ENCODE results near the gene TASP1. TPM values are rescaled to one million over a fixed set of nuclear protein-coding genes. Genes with fewer than 3 reads are reported as not detected.
A peak's percentile ranks its signal among the peaks of the same experiment; 100 is the strongest.
"Not testable (repeated sequence)": the region's sequence is repeated elsewhere in the genome, so short reads cannot be mapped to it uniquely, and the experiment has no call there.

Gene TASP1
- total and polyA plus RNA-seq, 8 donors, result 5.8 to 13.0 (median 7.8) TPM

DNA sequence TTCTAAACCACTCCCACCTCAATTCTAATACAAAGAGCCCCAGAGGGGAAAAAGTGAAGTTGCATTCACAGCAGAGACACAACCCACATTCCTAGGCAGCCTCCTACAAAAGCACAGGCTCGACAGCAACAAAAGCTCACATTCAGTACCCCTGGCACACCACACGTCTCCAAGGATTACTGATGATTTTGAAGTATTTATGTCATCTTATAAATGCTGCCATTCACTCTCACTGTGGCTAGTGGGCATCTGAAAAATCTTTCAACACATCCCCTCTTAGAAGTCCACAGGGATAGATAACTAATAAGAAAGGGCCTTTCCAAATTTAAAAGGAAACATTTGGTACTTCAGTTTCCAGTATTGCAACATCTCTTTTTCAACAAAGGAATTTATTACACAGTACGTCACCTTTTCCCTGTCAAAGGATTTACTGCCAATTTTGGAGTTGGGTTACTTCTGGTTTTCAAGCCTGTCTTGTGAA is 146.7 kb downstream of the TASP1 start:
- H3K27ac ChIP-seq, result peak overlapping the region in 3 of 4 donors; percentile 4 to 37 (median 32)
- DNase-seq, result no peak
- intact Hi-C loops (cut with DNase I), result no loop called here
- H3K27me3 ChIP-seq, result no peaks in the 10 kb centered on the region
- H3K9me3 ChIP-seq, result no peaks in the 10 kb centered on the region
- FAIRE-seq, result no peak
- TF ChIP-seq, protein P1, sequence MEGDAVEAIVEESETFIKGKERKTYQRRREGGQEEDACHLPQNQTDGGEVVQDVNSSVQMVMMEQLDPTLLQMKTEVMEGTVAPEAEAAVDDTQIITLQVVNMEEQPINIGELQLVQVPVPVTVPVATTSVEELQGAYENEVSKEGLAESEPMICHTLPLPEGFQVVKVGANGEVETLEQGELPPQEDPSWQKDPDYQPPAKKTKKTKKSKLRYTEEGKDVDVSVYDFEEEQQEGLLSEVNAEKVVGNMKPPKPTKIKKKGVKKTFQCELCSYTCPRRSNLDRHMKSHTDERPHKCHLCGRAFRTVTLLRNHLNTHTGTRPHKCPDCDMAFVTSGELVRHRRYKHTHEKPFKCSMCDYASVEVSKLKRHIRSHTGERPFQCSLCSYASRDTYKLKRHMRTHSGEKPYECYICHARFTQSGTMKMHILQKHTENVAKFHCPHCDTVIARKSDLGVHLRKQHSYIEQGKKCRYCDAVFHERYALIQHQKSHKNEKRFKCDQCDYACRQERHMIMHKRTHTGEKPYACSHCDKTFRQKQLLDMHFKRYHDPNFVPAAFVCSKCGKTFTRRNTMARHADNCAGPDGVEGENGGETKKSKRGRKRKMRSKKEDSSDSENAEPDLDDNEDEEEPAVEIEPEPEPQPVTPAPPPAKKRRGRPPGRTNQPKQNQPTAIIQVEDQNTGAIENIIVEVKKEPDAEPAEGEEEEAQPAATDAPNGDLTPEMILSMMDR (IDR thresholded peaks at IDR 0.05), result no peak
- 52 to 60% methylated on average over 3 of the region's 3 CpGs for WGBS, 2 donors
- H3K4me1 ChIP-seq, result peaks cover 0 to 8% (median 0%) of the 10 kb centered on the region in 3 donors
- ATAC-seq, result peak; percentile 70 to 81 (median 72)
- no peaks in the 10 kb centered on the region for H3K36me3 ChIP-seq
- no peak overlapping the region for H3K4me3 ChIP-seq

GRCh38 chr20:13487202-13487601 is 151.5 kb downstream of the TASP1 start:
- Histone ChIP-seq H3K4me1 (peaks cover 0 to 5% (median 0%) of the 10 kb centered on the region in 3 donors), H3K4me3 (no peak overlapping the region), H3K27ac (no peak overlapping the region), H3K27me3 (no peaks in the 10 kb centered on the region), H3K36me3 (peaks cover 0 to 9% (median 3%) of the 10 kb centered on the region in 3 donors), H3K9me3 (no peaks in the 10 kb centered on the region)
- WGBS, 2 donors, result 96 to 100% methylated on average over 3 of the region's 3 CpGs
- no peak for FAIRE-seq
- TF ChIP-seq, protein P1 (IDR thresholded peaks at IDR 0.05), result no peak
- no peak for ATAC-seq
- intact Hi-C loops (cut with DNase I), result no loop called here
- no peak for DNase-seq

DNA sequence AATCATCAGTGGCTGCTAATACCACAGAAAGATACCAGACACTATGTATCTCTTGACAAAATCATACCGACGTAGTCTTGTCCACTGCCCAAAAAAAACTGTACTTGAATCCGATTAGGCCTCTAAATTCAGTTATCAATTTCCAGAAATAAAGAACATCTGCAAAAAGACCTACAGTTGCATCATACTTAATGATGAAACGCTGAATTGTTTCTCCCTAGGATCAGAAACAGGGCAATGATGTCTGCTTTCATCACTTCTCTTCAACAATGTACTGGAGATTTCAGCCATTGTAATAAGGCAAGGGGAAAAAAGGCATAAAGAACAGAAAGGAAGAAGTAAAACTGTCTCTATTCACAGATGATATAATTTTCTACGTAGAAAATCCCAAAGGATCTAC is 152.0 kb downstream of the TASP1 start:
- Histone ChIP-seq H3K27ac (no peak overlapping the region), H3K9me3 (no peaks in the 10 kb centered on the region), H3K4me1 (peaks cover 0 to 5% (median 0%) of the 10 kb centered on the region in 3 donors), H3K27me3 (no peaks in the 10 kb centered on the region), H3K4me3 (no peak overlapping the region), H3K36me3 (peaks cover 0 to 14% (median 3%) of the 10 kb centered on the region in 3 donors)
- no peak for DNase-seq
- no peak for FAIRE-seq
- WGBS, 2 donors, result 76 to 98% methylated on average over 5 of the region's 5 CpGs
- no peak for ATAC-seq
- TF ChIP-seq, protein P1 (IDR thresholded peaks at IDR 0.05), result no peak
- intact Hi-C loops (cut with DNase I), result no loop called here

DNA sequence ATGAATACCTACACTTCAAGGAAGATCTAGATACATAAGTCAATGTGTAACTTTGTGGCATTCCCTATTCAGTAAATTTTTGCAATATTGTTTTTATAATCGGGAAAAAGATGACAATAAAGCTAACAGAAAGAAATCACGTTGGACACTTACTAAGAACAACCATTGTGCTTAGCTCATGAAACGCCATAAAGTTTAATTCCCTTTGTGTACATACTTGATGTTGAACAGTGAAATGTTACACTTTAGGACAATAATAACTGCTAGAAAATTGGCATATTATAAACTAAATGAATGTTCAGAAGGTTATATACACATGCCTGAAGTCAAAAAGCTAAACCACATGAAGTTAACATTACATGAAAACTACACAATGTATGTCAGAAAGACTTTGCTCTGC is 153.2 kb downstream of the TASP1 start:
- Histone ChIP-seq H3K27me3 (no peaks in the 10 kb centered on the region), H3K27ac (no peak overlapping the region), H3K4me1 (no peaks in the 10 kb centered on the region), H3K4me3 (no peak overlapping the region), H3K9me3 (no peaks in the 10 kb centered on the region), H3K36me3 (peaks cover 0 to 18% (median 3%) of the 10 kb centered on the region in 3 donors)
- intact Hi-C loops (cut with DNase I), result no loop called here
- no peak for DNase-seq
- TF ChIP-seq, protein P1 (IDR thresholded peaks at IDR 0.05), result no peak
- 86% methylated on average over 3 of the region's 3 CpGs for WGBS, 2 donors
- FAIRE-seq, result no peak
- no peak for ATAC-seq

DNA sequence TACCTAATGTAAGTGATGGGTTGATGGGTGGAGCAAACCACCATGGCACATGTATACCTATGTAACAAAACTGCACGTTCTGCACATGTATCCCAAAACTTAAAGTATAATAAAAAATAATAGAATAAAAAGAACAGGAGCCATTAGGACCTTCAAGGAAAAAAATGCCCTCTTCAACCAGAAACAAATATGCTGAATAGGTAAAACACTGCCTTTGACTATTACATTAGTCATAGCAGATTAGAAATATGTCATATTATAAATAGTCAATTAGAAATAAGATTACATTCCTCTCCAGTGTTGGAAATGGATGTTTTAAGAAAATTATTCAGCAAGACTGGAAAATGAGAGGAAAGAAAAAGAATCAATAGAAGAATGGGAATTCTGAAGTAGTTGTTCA is 153.7 kb downstream of the TASP1 start:
- H3K4me3 ChIP-seq; H3K4me1 ChIP-seq; H3K27ac ChIP-seq; FAIRE-seq; DNase-seq; ATAC-seq; H3K9me3 ChIP-seq; intact Hi-C loops (cut with DNase I); H3K27me3 ChIP-seq: not testable (repeated sequence)
- peaks cover 0 to 18% (median 3%) of the 10 kb centered on the region in 3 donors for H3K36me3 ChIP-seq
- WGBS, 2 donors, result 92 to 93% methylated on average over 1 of the region's 1 CpG

DNA sequence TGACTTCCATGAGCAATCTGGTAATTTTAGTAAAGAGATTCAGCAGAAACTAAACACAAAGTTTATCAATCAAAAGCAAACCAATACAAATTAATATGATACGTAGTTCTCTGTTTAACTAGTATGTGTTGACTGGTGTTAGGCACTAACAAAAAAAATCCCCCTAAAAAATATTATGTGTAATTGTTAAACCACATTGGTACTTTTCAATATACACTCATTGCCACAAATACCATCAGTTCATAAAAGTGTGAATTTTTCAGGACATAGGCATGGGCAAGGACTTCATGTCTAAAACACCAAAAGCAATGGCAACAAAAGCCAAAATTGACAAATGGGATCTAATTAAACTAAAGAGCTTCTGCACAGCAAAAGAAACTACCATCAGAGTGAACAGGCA is 155.3 kb downstream of the TASP1 start:
- peaks cover 0 to 18% (median 3%) of the 10 kb centered on the region in 3 donors for H3K36me3 ChIP-seq
- H3K4me1 ChIP-seq; intact Hi-C loops (cut with DNase I); FAIRE-seq; H3K4me3 ChIP-seq; DNase-seq; H3K9me3 ChIP-seq; H3K27me3 ChIP-seq; H3K27ac ChIP-seq; ATAC-seq: not testable (repeated sequence)
- 97 to 99% methylated on average over 1 of the region's 1 CpG for WGBS, 2 donors

Data from pancreas (tissue), 10 donors.